Fibroblast of villous mesenchyme (primary cell): Measurements from ENCODE around the gene ANKRD22. TPM values are rescaled to one million over a fixed set of nuclear protein-coding genes. Genes with fewer than 3 reads are reported as not detected.

Experiments used
- DNase-seq: peaks from one replicate; pipeline ENCODE4 v3.0.0-alpha.2; 2010; ENCODE audit warnings: low read depth
- H3K4me3 ChIP-seq: 2 replicates; pipeline ENCODE4 v1.5.1; 2011; ENCODE audit warnings: low read depth, mild to moderate bottlenecking, low read length
- total RNA-seq: library from RNA; depleted of rRNA; stranded (reverse); fragments of >200 nt; gene quantifications from 2 replicates; pipeline ENCODE4 v1.2.3, GENCODE V29; 2012
- TF ChIP-seq, protein P1 (sequence below): IDR thresholded peaks from 2 replicates; pipeline ENCODE4 v1.5.1; 2012; ENCODE audit warnings: low read depth, mild to moderate bottlenecking, low read length; ENCODE audit not compliant: insufficient read depth

ANKRD22 gene
- total RNA-seq, 1 donor: not detected

DNA sequence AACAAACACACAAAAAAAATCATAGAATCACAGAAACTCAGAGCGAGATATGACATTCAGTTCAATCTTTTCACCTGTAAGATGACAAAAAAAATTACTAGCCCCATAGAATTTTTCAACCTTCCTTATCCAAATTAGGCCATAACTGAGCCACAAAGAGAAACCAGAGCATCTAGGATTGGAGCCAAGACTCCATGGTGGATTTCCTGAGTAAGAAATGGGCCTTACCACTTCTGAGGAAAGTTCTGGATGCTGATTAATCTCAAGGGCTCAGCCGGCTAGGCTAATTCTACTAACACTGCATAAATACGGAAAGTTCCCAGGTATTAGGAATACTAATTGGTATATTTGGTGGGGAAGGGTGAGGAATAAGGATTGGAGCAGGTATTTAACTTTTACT, 32.4 kb downstream of the ANKRD22 start:
- TF ChIP-seq, protein P1, sequence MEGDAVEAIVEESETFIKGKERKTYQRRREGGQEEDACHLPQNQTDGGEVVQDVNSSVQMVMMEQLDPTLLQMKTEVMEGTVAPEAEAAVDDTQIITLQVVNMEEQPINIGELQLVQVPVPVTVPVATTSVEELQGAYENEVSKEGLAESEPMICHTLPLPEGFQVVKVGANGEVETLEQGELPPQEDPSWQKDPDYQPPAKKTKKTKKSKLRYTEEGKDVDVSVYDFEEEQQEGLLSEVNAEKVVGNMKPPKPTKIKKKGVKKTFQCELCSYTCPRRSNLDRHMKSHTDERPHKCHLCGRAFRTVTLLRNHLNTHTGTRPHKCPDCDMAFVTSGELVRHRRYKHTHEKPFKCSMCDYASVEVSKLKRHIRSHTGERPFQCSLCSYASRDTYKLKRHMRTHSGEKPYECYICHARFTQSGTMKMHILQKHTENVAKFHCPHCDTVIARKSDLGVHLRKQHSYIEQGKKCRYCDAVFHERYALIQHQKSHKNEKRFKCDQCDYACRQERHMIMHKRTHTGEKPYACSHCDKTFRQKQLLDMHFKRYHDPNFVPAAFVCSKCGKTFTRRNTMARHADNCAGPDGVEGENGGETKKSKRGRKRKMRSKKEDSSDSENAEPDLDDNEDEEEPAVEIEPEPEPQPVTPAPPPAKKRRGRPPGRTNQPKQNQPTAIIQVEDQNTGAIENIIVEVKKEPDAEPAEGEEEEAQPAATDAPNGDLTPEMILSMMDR: no peak
- DNase-seq: no peak
- H3K4me3 ChIP-seq: no peak overlapping the region

DNA sequence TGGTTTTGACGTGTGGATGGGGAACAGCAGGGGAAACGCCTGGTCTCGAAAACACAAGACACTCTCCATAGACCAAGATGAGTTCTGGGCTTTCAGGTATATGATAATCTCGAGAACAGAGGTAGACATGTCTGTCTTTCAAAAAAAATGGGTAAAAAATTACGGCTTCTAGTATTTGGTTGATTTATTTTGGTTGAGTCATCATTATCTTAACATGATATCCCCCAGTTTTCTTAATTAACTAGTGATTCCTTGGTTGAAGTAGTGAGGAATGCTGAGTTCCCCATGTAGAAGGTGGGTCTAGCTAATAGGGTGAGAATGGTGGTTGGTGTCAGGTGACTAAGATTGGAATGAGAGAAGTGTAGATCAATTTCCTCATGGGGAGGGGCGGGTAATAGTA, 38.4 kb downstream of the ANKRD22 start:
- TF ChIP-seq, protein P1: no peak
- H3K4me3 ChIP-seq: no peak overlapping the region
- DNase-seq: no peak

GRCh38 chr10:88810196-88810961, 41.3 kb downstream of the ANKRD22 start:
- H3K4me3 ChIP-seq: no peak overlapping the region
- peak; percentile 64 for DNase-seq
- TF ChIP-seq, protein P1: peak; percentile 77

- TF ChIP-seq, protein P1: no peak
- H3K4me3 ChIP-seq: no peak overlapping the region
- no peak for DNase-seq
Observed at GRCh38 chr10:88809621-88810020, 42.0 kb downstream of the ANKRD22 start.

DNA sequence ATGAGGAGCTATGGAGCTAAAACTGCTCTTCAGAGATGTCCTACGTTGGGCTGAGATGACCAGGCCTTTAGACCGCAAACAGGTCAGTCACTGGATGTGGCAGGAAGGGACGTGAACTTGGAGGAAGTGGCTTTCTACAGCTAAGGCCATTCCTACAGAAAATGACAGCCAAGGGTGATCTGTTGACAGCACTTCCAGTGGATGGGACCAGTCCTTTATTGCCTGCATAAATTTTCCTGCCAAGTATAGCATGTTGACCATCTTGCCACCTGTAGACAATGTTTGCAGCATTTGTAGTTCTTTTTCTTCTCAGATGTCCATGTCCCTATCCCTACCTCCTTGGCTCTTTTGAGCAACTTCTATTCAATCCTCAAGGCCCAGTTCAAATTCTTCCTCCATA, 45.7 kb downstream of the ANKRD22 start:
- no peak for DNase-seq
- TF ChIP-seq, protein P1: no peak
- H3K4me3 ChIP-seq: no peak overlapping the region

DNA sequence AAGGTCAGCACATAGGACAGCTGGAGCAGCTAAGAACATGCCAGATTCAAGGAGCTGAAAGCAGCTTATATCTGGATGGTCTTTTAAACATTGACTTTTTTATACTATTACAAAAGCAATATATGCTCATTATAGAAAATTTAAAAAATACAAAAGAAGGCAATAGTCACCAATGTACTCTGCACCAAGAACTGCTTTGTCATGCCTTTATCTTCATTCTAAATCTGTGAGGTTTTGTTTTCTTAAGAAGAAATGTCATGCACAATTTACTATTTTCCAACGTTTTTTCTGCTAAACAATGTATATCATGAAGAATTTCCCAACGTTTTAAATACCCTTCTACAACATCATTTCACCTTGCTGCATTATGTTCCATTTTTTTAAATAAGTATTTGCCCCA, 46.3 kb downstream of the ANKRD22 start:
- H3K4me3 ChIP-seq: no peak overlapping the region
- DNase-seq: no peak
- TF ChIP-seq, protein P1: no peak

DNA sequence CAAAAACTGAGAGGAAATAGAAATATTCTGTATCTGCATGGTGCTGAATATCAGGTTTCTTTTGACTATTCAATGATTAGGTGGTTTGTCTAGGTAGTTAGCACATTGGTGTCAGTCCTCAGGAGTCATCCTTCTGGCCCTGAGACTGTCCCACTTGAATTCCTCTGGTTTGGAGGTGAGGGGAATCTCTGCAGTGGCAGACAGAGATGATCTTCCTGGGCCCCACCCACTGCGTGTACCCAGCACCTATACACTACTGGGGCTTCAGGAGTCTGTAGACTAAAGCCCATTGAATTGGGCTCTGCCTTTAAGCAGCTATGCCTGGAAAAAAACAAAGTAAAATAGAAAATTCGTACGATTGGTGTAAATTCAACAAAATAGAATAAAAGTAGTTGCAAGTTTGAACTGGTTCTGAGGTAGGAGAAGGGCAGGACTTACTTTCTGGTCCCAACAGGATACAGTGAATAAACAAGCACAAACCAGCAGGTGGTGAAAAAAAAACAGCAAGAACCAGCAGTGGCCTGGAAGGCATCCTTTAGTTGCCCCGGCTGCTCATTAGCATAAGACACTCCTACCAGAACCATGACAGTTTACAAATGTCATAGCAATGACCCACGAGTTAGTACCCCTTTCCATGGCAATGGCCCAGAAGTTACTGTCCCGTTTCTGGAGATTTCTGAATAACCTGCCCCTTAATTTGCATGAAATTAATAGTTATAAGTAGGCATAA, 47.4 kb downstream of the ANKRD22 start:
- H3K4me3 ChIP-seq: no peak overlapping the region
- no peak for DNase-seq
- TF ChIP-seq, protein P1: no peak
